ENCODE results near the gene MYADML2.

MYADML2 gene

DNA sequence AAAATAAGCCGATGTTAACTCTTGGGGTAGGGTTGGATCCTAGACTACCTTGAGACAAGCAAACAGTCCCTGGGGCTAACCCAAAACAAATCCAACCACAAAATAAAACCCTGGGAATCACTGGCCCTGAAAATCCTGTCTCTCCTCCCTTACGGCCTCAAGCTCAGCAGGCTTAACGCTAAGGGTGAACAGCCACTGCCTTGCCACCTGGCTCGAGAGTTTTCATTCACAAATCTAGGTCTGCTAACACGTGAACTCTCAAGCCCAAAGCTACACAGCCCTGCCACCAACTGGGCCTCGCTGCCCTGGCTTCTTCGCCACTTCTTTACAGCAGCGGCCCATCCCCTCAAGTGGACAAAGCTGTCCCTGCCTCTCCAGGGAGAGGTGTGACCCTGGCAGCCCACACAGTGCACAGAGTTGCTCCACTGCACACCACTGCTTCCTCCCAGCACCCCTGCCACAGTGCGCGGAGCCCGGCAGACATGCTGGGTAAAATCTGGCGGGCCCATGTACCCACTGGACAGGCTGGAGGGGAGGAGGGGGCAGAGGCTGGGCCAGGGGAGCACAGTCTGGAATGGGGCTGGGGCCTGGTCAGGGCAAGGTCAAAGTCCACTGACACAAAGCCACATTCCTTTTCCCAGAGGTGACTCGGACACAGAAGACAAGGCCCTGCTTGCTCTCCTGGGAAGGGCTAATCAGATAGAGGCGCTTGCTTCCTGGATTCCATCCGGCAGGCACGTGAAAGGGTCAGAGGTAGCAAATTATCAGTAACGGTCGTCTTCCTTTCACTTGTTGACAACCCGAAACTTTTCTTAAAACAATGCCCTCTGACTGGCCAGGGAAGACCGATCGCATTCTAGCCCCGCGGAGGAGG is 36.8 kb downstream of the MYADML2 start:
- no peak for DNase-seq

DNA sequence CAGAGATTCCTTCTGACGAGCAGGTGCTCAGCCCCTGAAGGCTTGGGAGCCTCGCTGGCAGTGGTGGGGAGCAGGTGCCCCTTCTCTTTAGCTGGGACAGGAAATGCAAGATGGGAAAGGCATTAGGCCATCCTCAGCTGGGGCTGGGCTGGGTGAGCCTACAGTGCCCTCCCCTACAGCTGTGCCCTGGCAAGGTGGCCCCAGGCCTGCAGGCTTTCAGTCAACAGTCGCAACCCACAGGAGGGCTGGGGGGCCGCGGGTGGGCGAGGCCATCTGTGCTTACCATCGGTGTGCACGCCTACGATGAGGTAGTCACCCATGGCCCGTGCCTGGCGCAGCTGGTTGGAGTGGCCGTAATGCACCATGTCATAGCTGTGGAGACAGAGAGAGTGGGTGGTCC is 37.8 kb downstream of the MYADML2 start:
- no peak for DNase-seq

DNA sequence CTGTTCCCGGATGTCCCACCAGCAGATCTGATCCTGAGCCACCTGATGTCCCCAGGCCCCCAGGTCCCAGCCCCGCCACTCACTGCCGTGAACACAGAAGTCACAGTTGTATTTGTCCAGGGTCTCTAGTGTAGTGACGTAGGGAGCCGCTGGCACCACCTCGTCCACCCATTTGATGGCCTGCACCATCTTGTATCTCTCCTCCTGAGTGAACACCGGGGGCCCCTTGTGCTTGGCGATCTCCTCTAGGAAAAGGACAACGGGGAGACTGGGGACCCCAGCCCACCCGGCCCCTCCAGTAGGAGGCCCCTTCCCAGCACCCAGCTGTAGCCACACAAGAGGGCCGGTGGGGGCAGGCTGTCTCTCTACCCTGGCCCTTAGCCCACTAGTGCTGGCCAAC is 38.2 kb downstream of the MYADML2 start:
- DNase-seq, result no peak

DNA sequence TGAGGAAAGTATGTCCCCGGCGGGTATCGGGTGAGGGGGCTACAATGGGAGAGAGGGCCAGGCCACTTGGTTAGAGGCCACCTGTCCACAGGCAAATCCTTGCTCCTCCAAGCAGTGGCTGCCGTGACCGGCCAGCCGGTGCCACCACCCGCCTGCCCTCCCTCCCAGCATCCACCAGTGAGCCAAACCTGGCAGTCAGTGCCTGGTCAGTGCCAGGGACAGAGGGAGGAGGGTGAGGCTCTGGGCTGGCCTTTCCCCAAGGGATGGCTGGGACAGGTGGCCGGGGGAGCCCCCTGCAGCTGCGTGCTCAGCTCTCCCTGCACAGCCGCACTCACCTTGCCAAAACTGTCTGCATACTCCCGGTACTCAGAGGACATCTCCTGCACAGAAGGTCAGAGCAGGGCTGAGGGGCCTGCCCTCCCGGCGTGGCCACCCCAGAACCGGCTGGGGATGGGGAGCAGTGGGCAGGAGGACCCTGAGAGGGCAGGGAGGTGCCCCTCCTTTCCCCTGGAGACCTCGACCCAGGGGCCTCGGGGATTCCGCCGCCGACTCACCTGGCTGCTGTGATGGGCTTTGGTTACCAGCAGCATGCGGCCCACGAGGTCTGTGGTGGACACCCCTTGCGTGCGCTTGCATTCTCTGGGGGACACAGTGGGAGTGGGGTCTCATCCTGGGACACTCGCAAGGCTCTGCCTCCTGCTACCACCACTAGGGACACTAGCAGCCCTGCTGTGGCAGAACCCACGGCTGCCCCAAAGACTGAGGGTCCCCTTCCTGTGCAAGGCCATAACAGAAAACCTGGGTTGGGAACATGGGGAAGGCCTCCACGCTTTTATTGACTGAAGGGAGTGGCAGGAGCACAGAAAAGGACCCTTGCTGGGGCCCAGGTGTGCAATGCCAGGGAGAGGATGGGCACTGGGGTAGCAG is 39.6 kb downstream of the MYADML2 start:
- no peak for DNase-seq

DNA sequence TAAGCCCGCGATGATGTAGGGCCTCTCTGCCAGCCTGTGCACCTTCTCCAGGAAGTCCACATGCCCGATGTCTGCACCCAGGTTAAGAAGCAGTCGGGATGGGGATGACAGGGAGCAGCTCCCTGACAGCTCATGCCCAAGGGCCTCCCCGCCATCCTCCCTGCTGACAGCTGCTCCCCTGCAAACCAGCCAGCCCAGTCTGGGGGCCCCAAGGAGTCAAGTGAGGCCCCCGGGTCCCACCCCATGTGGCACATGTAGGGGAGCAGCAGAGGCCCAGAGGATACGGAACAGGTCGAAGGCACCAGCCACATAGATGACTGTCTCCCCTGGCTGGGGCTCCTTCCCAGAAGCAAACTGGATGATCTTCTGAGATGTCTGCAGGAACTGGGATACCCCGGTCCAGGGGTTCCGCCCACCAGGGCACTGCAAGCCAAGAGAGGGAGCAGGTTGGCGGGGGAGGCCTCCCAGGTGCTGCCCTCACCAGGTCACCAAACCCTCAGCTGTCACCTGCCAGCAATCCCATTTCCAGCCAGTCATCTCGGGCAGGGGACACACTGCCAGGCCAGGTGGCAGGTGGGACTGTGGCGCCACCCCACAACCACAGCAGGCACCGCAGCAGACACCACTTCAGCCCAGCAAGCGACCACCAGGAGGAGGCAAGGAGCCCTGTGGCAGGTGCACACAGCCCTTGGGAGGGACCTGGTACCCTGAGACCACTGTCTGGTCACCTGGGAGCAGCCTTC is 40.4 kb downstream of the MYADML2 start:
- no peak for DNase-seq

DNA sequence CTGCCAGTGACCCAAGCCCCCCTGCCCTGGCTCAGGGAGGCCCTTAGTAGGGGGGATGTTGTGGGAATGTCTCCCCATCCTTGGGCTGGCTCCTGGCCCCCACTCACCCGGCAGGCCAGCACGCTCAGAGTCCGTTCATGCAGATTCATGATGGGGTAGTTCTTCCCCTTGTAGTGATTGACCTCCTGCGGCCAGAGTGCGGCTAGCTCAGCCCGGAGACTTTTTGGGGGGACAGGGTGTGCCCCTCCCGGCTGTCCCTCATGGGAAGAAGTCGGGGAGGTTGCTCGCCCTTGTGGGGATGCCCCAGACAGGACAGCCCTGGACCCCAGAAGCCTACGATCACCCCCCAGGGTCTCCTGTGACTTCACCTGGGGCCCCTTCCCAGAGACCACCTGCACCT is 41.0 kb downstream of the MYADML2 start:
- no peak for DNase-seq

DNA sequence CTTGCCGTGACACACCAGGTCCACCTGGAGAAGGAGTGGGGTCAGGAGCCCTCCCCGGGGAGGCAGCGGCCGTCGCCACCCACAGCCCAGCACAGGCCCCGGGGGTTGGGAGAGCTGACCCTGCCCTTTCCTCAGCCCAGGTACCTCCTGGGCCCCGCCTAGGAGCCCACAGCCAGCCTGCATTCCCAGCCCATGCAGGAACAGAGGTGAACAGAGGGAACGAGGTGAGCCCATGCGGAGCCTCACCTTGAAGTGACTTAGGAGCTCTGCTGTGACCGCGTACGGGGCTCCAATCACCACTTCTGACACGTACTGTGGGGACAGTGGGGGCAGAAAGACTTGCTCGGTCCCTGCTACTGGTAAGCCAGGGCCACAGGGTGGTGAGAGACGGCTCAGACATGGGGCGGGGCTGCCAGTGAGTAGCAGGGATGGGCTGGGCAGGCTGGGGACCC is 41.6 kb downstream of the MYADML2 start:
- DNase-seq, result no peak

DNA sequence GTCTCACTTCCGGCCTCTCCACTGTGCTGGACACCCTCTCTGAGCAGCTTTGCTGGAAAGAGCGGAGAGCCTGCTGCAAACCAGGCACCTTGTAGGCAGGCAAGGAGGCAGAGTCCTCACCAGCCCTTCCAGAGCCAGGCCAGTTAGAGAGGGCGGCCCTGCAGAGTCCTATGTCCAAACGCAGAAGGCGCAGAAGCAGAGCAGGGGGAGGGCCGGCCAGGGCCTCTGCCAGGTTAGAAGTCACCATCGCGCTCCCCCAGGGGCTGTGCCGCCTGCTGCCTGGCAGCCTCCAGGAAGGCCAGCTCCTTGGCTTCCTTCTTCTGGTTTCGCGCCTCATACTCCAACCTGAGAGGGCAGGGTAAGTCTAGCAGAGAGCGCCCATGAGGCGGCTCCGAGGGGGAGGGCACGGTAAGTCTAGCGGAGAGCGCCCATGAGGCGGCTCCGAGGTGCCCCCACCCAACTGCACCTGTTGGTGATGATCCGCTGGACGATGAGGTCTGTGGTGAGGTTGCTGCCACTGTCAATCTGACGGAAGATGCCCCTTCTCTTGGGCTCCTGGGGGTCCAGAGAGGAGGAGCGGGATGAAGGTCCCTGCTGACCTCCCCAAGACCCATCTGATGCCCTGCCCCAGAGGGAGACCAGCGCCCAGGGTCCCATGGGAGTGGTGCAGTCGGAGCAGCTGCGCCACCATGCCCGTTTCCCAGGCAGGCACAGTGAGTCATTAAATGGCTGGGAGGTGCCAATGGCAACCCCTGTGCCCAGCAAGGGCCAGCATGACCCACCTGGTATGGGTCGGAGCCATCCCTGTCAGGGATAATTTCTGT is 42.2 kb downstream of the MYADML2 start:
- DNase-seq, result no peak

DNA sequence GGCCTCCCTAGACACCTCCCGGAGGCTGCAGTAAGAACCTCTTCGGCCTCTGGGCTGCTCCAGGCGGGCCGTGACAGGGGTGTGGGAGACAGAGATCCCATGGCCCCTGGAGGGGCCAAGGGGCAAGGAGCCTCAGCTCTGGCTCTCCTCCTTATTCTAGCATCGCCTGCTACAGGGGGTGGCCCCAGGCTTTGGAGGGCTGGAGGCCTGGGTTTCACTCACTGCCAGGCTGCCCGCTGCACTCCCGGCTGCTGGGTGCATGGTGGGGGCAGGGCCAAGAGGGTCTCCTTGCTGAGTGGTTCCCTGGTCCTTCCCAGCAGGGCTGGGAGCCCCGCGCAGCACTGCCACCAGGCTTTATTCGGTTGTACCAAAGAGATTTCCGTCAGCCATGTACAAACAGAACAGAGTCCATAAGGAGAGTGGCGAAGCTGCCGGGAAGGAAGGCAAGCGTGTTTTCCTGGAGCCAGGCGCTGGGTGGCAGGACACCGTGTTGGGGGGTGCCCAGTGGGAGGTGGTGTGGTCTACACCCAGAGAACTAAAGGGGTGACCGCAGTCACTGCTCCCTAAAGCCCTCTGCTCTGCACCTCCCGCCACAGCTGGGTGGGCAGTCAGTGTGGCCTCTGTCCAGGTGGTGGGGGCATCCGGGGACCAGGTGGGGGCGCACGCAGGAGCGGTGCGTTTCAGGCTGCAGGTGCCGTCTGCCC is 43.0 kb downstream of the MYADML2 start:
- no peak for DNase-seq

DNA sequence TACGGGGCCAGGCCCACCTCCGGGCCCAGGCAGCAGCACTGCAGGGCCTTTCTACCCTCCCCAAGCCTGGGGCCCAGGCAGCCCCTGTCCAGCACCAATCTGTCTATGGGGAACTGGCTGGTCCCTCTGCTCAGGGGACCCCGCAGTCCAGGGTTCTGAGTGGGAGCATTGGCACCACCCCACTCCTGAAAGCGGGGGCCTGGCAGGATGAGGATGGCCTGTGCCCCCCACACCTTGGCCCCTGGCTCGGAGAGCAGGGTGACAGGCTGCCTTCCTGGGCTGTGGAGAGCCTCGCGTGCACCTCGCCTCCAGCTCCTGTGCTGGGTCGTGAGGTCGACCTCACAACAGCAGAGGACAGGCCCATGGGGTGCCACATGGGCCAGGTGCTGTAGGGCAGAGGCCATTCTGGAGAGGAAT is 43.6 kb downstream of the MYADML2 start:
- no peak for DNase-seq

DNA sequence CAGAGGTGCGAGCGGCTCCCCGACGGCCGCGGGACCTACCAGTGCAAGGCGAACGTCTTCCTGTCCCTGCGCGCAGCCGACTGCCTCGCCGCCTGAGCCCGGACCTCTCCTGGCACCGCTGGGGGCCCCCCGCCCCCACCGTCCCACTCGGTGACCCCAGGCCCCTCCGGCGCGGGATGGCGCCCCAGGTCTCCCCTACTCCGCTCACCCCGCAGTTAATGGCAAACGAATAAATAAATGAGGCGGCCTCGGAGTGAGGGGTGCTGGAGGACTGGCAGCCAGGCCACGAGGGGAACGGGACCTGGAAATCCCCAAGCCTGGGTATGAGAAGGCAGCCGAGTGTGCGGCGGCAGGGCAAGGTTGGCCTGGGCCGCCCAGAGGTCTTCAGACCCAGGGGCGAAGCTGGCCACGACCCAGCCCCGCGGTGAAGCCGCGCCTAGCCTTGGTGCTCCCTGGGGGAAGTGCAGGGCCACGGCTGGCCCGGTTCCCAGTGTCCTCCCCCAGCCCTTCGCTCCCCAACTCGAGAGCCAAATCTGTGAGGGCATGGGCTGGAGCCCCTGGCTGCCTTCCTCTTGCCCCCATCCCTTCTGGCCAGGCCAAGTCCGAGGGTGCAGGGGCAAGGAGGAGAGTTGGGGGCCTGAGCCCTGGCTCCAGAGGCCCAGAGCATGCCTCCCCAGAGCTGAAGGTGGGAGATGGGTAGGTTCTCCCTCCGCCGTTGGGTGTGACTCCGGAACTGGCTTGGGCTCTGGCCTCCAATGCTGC is 44.2 kb downstream of the MYADML2 start:
- no peak for DNase-seq

DNA sequence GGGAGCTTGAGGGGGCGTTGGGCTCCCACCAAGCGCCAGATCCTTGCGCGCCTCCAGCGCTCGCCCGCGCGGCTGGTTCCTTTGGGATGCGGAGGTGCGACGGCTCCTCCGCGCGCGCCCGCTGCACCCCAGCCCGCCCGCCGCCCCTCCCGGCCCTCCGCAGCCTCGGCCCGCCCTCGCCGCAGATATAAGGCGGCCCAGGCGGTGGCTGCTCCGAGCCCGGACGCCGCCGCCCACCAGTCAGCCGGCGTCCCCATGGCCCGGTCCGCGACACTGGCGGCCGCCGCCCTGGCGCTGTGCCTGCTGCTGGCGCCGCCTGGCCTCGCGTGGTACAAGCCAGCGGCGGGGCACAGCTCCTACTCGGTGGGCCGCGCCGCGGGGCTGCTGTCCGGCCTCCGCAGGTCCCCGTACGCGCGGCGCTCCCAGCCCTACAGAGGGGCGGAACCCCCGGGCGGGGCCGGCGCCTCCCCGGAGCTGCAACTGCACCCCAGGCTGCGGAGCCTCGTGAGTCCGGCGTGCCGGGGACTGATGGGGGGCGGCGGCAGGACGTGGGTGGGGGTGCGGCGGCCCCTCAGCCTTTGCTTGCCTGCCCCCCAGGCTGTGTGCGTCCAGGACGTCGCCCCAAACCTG is 44.9 kb downstream of the MYADML2 start, which contains the start of gene NPB:
Gene NPB (plus strand): TSS at position 216 of the 630 bp plus-strand sequence. CDS start 40 bp downstream, at position 256.
- no peak for DNase-seq

DNA sequence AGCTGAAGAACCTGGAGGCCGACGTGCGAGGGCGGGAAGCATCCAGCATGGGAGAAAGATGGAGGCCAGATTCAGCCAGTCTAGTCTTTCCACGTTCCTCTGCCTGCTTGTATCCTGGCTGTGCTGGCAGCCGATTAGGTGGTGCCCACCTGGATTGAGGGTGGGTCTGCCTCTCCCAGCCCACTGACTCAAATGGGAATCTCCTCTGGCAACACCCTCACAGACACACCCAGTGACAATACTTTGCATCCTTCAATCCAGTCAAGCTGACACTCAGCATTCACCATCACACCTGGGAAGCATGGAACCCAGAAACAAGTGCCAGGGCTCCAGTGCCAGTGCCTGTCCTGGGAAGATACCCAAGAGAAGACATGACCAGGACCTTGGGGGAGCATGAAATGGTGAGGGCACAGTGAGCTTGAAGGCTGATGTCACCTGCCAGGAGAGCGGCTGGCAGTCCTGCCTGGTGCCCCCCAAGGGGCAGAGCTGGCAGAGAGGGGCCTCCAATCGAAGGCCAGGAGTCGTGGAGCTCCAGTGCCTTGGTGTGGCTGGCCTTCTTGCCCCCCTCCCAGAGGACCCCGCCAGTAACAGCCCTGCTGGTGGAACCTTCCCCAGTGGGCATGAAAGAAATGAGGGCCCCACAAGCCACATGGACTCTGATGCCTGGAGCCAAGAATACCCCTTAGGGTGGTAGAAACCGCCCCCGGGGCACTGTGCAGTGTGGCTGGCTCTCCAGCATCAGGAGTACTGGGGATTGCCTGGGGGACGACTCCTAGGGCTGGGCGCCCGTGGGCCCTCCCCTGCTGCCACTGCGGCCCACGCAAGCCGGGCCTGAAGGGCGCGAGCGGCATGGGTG is 45.6 kb downstream of the MYADML2 start:
- DNase-seq, result no peak

DNA sequence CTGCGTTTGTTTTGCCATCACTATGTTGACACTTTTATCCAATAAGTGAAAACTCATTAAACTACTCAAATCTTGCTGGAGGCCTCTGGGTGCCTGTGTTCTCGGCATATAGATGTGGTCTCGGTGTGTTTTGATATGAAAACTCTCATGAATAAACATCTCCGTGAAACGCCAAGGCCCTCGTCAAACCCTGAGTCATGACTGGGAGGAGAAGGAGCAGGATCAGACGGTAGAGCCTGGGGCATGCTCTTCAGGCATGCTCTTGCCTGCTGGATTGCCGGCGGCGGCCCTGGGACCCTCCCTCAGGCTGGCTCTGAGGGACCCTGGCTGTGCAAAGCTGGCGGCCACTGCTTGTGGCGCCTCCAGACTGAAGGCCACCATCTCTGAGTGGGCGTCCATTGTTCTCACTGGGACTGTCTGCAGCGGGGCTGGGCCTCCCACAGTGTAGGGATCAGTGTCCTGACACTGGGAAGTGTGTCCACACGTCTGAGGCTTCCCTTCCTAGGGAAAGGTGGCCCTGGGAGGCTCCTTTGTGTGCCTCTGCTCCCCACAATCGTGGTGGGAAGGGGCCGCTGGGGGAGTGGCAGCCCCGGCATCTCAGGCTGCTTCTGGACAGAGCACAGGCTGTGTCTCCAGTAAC is 46.7 kb downstream of the MYADML2 start:
- DNase-seq, result no peak

DNA sequence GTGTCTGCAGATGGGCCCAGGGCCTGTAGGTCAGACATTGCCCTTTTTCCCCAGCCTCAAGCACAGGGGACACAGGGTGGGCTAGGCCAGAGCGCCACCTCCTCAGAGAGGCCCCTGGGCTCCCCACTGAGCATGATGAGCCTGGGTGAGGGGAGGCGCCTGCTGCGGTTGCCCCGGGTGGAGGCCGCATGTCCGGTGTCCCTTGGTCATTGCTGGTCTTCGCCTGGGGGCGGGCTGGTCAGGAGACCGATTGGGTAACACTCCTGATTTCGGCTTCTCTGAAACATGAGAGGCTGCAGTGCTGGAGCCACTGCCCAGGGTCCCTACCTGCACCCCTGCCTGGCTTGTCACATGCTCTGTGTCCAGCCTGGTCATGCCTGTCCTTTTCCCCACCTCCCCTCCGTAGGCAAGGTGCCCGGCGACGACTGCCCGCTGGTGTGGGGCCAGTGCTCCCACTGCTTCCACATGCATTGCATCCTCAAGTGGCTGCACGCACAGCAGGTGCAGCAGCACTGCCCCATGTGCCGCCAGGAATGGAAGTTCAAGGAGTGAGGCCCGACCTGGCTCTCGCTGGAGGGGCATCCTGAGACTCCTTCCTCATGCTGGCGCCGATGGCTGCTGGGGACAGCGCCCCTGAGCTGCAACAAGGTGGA is 47.4 kb downstream of the MYADML2 start:
- DNase-seq, result no peak

DNA sequence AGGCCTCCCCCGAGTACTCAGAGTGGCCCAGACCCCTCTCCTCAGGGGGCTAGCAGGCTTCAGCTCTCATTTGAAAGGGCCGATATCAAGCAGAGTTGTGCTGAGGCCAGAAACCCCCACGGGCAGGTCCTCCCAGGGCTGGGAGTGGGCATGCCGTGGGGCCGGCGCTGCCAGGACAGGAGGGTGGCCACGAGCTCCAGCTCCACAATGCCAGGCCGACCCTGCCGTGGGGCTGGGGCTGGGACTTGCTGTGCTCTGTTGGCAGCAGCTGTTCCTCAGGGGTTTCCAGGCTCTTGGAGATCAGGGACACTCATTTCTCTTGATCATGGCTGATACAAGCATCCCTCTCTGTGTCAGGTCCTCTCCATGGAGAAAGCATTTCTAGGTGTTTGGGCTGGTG is 48.1 kb downstream of the MYADML2 start:
- DNase-seq, result no peak

DNA sequence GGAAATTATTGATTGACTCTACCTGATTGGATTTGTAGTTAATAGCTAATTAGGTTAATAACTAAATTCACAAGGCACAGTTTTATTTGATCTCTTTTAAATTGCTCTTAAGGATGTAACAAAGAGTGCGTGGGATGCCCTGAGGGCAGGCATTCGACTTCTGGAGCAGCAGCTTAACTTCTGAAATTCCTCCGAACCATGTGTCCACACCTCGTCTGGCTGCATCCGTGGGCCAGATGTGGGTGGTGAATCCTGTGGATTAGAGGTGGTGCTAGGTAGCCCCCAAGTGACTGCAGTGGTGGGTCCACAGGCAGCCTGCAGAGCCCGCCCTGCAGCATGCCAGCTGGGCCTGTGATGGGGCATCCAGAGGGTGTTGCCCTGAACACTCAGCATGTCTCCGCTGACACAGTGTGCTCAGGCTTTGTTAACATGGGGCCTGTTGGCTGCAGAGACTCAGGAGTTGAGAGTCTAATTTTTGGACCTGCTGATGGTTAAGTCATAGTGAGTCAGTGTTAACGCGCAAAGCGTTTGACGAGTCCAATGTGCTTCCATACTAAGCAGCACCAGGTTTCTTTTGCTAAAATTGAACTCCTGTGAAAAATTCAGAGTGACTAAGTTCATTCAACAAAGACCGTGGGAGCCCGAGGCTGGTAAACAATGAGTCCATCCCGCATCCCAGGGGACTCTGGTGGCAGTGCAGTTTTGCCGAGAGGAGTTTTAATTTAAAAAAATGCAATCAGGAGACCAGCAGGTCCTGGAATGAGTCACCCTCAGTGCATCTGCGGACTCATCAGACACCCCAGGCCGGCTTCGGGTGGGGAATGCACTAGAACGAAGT is 48.8 kb downstream of the MYADML2 start:
- DNase-seq, result no peak

Measured in activated naive CD4-positive, alpha-beta T cell treated with anti-CD3 and anti-CD28 coated beads, Interleukin-2, amount 50 U/mL, for 16 hours (primary cell).